Measurements from ENCODE around the gene PARL. TPM values are rescaled to one million over a fixed set of nuclear protein-coding genes. Genes with fewer than 3 reads are reported as not detected.
"Not testable (repeated sequence)": the region's sequence is repeated elsewhere in the genome, so short reads cannot be mapped to it uniquely, and the experiment has no call there.

The PARL gene
- polyA plus RNA-seq, 1 of the 3 experiments (the other 2 are of a cell fraction), result 50.1 TPM

DNA sequence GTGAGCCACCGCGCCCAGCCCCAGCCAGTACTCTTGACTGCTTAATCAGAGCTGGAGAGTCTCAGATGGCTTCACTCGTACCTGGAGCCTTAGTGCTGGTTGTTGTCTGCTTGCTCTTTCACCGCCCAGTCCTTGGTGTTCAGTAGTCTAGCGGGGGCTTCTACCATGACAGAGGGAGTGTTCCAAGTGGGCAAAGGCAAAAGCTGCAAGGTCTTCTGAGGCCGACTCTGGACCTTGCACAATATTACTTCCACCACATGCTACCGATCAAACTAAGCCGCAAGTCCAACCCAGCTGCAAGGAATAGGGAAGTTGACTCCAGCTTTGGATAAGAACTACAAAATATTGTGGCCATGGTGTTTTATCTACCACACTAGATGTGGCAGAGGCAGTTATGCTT, 6.6 kb downstream of the PARL start:
- WGBS (ENCODE audit: low lambda C conversion rate), result 95% methylated on average over 6 of the region's 8 CpGs
- TF ChIP-seq EP300 (IDR thresholded peaks at IDR 0.05; ENCODE audit: borderline replicate concordance in 1 of 2, low read depth in 1 of 2, low read length in 1 of 2), result no peak
- TF ChIP-seq GATA2 (CRISPR knock-in tag; IDR thresholded peaks at IDR 0.05), result no peak
- no peak for TF ChIP-seq GABPA (IDR thresholded peaks at IDR 0.05; ENCODE audit: low read depth)
- no peak for TF ChIP-seq FOXM1 (IDR thresholded peaks at IDR 0.05; ENCODE audit: low read depth)
- no peak for TF ChIP-seq RFX5 (IDR thresholded peaks at IDR 0.05; ENCODE audit: low read length)
- TF ChIP-seq, protein P1, sequence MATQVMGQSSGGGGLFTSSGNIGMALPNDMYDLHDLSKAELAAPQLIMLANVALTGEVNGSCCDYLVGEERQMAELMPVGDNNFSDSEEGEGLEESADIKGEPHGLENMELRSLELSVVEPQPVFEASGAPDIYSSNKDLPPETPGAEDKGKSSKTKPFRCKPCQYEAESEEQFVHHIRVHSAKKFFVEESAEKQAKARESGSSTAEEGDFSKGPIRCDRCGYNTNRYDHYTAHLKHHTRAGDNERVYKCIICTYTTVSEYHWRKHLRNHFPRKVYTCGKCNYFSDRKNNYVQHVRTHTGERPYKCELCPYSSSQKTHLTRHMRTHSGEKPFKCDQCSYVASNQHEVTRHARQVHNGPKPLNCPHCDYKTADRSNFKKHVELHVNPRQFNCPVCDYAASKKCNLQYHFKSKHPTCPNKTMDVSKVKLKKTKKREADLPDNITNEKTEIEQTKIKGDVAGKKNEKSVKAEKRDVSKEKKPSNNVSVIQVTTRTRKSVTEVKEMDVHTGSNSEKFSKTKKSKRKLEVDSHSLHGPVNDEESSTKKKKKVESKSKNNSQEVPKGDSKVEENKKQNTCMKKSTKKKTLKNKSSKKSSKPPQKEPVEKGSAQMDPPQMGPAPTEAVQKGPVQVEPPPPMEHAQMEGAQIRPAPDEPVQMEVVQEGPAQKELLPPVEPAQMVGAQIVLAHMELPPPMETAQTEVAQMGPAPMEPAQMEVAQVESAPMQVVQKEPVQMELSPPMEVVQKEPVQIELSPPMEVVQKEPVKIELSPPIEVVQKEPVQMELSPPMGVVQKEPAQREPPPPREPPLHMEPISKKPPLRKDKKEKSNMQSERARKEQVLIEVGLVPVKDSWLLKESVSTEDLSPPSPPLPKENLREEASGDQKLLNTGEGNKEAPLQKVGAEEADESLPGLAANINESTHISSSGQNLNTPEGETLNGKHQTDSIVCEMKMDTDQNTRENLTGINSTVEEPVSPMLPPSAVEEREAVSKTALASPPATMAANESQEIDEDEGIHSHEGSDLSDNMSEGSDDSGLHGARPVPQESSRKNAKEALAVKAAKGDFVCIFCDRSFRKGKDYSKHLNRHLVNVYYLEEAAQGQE (IDR thresholded peaks at IDR 0.05; ENCODE audit: low read depth, low read length), result no peak
- no peak for TF ChIP-seq SMC3 (IDR thresholded peaks at IDR 0.05; ENCODE audit: low read depth, low read length)
- no peak for TF ChIP-seq SIN3A (IDR thresholded peaks at IDR 0.05; ENCODE audit: borderline replicate concordance, low read depth, low read length)
- TF ChIP-seq MEF2A (IDR thresholded peaks at IDR 0.05; ENCODE audit: borderline replicate concordance, low read depth), result no peak
- no peak for TF ChIP-seq RXRA (IDR thresholded peaks at IDR 0.05; ENCODE audit: borderline replicate concordance, low read depth)
- TF ChIP-seq, protein P2, sequence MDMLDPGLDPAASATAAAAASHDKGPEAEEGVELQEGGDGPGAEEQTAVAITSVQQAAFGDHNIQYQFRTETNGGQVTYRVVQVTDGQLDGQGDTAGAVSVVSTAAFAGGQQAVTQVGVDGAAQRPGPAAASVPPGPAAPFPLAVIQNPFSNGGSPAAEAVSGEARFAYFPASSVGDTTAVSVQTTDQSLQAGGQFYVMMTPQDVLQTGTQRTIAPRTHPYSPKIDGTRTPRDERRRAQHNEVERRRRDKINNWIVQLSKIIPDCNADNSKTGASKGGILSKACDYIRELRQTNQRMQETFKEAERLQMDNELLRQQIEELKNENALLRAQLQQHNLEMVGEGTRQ (IDR thresholded peaks at IDR 0.05; ENCODE audit: borderline replicate concordance, low read depth, low read length), result no peak
- TF ChIP-seq JUND (IDR thresholded peaks at IDR 0.05), result no peak
- TF ChIP-seq EZH2phosphoT487 (IDR thresholded peaks at IDR 0.05; ENCODE audit: borderline replicate concordance, low read depth), result no peak
- TF ChIP-seq TAF1 (IDR thresholded peaks at IDR 0.05; ENCODE audit: borderline replicate concordance, low read depth, low read length), result no peak
- TF ChIP-seq, protein P3, sequence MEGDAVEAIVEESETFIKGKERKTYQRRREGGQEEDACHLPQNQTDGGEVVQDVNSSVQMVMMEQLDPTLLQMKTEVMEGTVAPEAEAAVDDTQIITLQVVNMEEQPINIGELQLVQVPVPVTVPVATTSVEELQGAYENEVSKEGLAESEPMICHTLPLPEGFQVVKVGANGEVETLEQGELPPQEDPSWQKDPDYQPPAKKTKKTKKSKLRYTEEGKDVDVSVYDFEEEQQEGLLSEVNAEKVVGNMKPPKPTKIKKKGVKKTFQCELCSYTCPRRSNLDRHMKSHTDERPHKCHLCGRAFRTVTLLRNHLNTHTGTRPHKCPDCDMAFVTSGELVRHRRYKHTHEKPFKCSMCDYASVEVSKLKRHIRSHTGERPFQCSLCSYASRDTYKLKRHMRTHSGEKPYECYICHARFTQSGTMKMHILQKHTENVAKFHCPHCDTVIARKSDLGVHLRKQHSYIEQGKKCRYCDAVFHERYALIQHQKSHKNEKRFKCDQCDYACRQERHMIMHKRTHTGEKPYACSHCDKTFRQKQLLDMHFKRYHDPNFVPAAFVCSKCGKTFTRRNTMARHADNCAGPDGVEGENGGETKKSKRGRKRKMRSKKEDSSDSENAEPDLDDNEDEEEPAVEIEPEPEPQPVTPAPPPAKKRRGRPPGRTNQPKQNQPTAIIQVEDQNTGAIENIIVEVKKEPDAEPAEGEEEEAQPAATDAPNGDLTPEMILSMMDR (IDR thresholded peaks at IDR 0.05), result no peak
- TF ChIP-seq NRF1 (IDR thresholded peaks at IDR 0.05; ENCODE audit: low read depth, low read length), result no peak
- TF ChIP-seq TEAD4 (IDR thresholded peaks at IDR 0.05; ENCODE audit: borderline replicate concordance, insufficient read depth), result no peak
- TF ChIP-seq, protein P4, sequence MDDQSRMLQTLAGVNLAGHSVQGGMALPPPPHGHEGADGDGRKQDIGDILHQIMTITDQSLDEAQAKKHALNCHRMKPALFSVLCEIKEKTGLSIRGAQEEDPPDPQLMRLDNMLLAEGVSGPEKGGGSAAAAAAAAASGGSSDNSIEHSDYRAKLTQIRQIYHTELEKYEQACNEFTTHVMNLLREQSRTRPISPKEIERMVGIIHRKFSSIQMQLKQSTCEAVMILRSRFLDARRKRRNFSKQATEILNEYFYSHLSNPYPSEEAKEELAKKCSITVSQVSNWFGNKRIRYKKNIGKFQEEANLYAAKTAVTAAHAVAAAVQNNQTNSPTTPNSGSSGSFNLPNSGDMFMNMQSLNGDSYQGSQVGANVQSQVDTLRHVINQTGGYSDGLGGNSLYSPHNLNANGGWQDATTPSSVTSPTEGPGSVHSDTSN (IDR thresholded peaks at IDR 0.05), result no peak
- no peak for TF ChIP-seq FOXJ3 (CRISPR knock-in tag; IDR thresholded peaks at IDR 0.05)
- Histone ChIP-seq H3K27me3 (ENCODE audit: insufficient read depth) (no peaks in the 10 kb centered on the region), H3F3A (replicated peaks; ENCODE audit: insufficient read depth) (no peaks in the 10 kb centered on the region), H3K27ac (ENCODE audit: low read depth in 2 of 2, low read length in 1 of 2) (no peak overlapping the region), H3K79me2 (ENCODE audit: insufficient read depth) (peaks cover 98% of the 10 kb centered on the region), H3K4me1 (ENCODE audit: control insufficient read depth in 1 of 2, insufficient read depth in 2 of 2, low read depth in 1 of 2, low read length in 1 of 2) (peaks cover 0 to 3% of the 10 kb centered on the region in 2 experiments; a peak in 1 of 4 replicates), H3K4me3 (ENCODE audit: low read depth in 2 of 2, low read length in 1 of 2) (no peak overlapping the region), H3K9ac (no peak overlapping the region), H2AFZ (ENCODE audit: low read depth) (no peak overlapping the region), H4K20me1 (ENCODE audit: insufficient read depth) (peaks cover 78% of the 10 kb centered on the region), H3K36me3 (replicated peaks in 1 of 2; ENCODE audit: control insufficient read depth in 1 of 2, insufficient read depth in 2 of 2, low read length in 1 of 2) (peaks cover 2 to 5% of the 10 kb centered on the region in 2 experiments), H3K9me3 (no peaks in the 10 kb centered on the region), H3K4me2 (no peak overlapping the region), H3K9me2 (no peaks in the 10 kb centered on the region)
- POLR2A ChIA-PET, result no interaction called here
- CTCF ChIA-PET, result interaction anchor here (1.6 kb wide), 1 partner anchor 407 kb away, joined by 5 read pairs; no protein-coding TSS in a partner anchor
- DNase-seq, result no peak

DNA sequence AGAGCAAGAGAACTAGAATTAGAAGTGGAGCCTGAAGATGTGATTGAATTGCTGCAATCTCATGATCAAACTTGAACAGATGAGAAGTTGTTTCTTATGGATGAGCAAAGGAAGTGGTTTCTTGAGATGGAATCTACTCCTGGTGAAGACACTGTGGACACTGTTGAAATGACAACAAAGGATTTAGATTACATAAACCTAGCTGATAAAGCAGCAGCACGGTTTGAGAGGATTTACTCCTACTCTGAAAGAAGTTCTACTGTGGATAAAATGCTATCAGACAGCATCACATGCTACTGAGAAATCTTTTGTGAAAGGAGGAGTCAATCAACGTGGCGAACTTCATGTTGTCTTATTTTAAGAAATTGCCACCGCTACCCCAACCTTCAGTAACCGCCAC, 7.5 kb downstream of the PARL start:
- CTCF ChIA-PET, result interaction anchor here (1.6 kb wide), 1 partner anchor 408 kb away, joined by 5 read pairs; no protein-coding TSS in a partner anchor
- H3K9me2 ChIP-seq; POLR2A ChIA-PET; H3F3A ChIP-seq (replicated peaks; ENCODE audit: insufficient read depth); H3K4me2 ChIP-seq; H2AFZ ChIP-seq (ENCODE audit: low read depth); H3K4me1 ChIP-seq (ENCODE audit: control insufficient read depth in 1 of 2, insufficient read depth in 2 of 2, low read depth in 1 of 2, low read length in 1 of 2); H3K36me3 ChIP-seq (replicated peaks in 1 of 2; ENCODE audit: control insufficient read depth in 1 of 2, insufficient read depth in 2 of 2, low read length in 1 of 2); H3K9me3 ChIP-seq; H3K9ac ChIP-seq; DNase-seq; H3K27ac ChIP-seq (ENCODE audit: low read depth in 2 of 2, low read length in 1 of 2); H3K27me3 ChIP-seq (ENCODE audit: insufficient read depth); H3K4me3 ChIP-seq (ENCODE audit: low read depth in 2 of 2, low read length in 1 of 2): not testable (repeated sequence)
- 89% methylated on average over 5 of the region's 5 CpGs for WGBS (ENCODE audit: low lambda C conversion rate)
- Histone ChIP-seq H4K20me1 (ENCODE audit: insufficient read depth) (peaks cover 78% of the 10 kb centered on the region), H3K79me2 (ENCODE audit: insufficient read depth) (peaks cover 98% of the 10 kb centered on the region)

Measured in SK-N-SH (cell line).